HepG2 (cell line): ENCODE results near the gene SNRNP25. TPM values are rescaled to one million over a fixed set of nuclear protein-coding genes. Genes with fewer than 3 reads are reported as not detected.

Experiments
- AGO2 ChIP-seq: fragments of 200-400 bp; formaldehyde crosslinking; optimal IDR thresholded peaks from 2 replicates; pipeline ENCODE3; 2017; ENCODE audit warnings: mild to moderate bottlenecking, low read depth, low read length, moderate library complexity
- CEBPG ChIP-seq: IDR thresholded peaks from 2 replicates; pipeline ENCODE4 v1.6.1; 2016
- DR1 ChIP-seq: sonication (generic); formaldehyde crosslinking; IDR thresholded peaks from 2 replicates; pipeline ENCODE4 v1.8.0; 2021; ENCODE audit warnings: mild to moderate bottlenecking, missing genetic modification reagents, inconsistent platforms
- FOXM1 ChIP-seq: sonication (generic); formaldehyde crosslinking; IDR thresholded peaks from 2 replicates; pipeline ENCODE4 v1.5.0; 2020; ENCODE audit warnings: missing genetic modification reagents
- HNRNPK ChIP-seq: fragments of 200-400 bp; formaldehyde crosslinking; IDR thresholded peaks from 2 replicates; pipeline ENCODE4 v1.6.1; 2018; ENCODE audit warnings: low read length, low read depth, moderate library complexity, mild to moderate bottlenecking; ENCODE audit not compliant: poor library complexity, severe bottlenecking
- RELA ChIP-seq: sonication (generic); formaldehyde crosslinking; IDR thresholded peaks from 2 replicates; pipeline ENCODE4 v1.4.0; 2020; ENCODE audit warnings: missing genetic modification reagents
- RORA ChIP-seq: sonication (generic); formaldehyde crosslinking; IDR thresholded peaks from 2 replicates; pipeline ENCODE4 v1.5.0; 2020; ENCODE audit warnings: mild to moderate bottlenecking, missing genetic modification reagents, moderate library complexity
- RXRB ChIP-seq: IDR thresholded peaks from 2 replicates; pipeline ENCODE4 v1.6.1; 2016; ENCODE audit warnings: borderline replicate concordance, missing genetic modification reagents, missing compliant biosample characterization
- SMAD1 ChIP-seq: sonication (generic); formaldehyde crosslinking; IDR thresholded peaks from 2 replicates; pipeline ENCODE4 v1.4.0; 2020; ENCODE audit warnings: missing genetic modification reagents, low read depth, mild to moderate bottlenecking, borderline replicate concordance
- TBX2 ChIP-seq: sonication (generic); formaldehyde crosslinking; IDR thresholded peaks from 2 replicates; pipeline ENCODE4 v1.5.0; 2020; ENCODE audit warnings: missing genetic modification reagents, mild to moderate bottlenecking, borderline replicate concordance
- ZNF34 ChIP-seq: sonication (generic); formaldehyde crosslinking; IDR thresholded peaks from 2 replicates; pipeline ENCODE4 v1.4.0; 2020; ENCODE audit warnings: mild to moderate bottlenecking, missing genetic modification reagents, borderline replicate concordance
- ZNF598 ChIP-seq: sonication (generic); formaldehyde crosslinking; IDR thresholded peaks from 2 replicates; pipeline ENCODE4 v1.5.1; 2020; ENCODE audit warnings: mild to moderate bottlenecking, missing genetic modification reagents, borderline replicate concordance
- ZNF615 ChIP-seq: sonication (generic); formaldehyde crosslinking; IDR thresholded peaks from 2 replicates; pipeline ENCODE4 v1.5.0; 2020; ENCODE audit warnings: mild to moderate bottlenecking, missing genetic modification reagents, borderline replicate concordance
- polyA plus RNA-seq, 8 experiments: library from polyadenylated mRNA; depleted of rRNA in 3 of 8; stranded (reverse) in 7 of 8; unstranded in 1 of 8; fragments of >200 nt; fragmentation: Illumina TruSeq in 4 of 8; extraction: Trizol in 4 of 8; gene quantifications; 2 replicates each; pipeline versions ENCODE4 v1.2.1 to v1.2.3, GENCODE V29; 2011 to 2016; ENCODE audit warnings: low read depth in 4 of 8, missing spikeins in 1 of 8, mixed read lengths in 1 of 8; ENCODE audit not compliant: insufficient read depth in 1 of 8
- total RNA-seq, 5 experiments: library from RNA; depleted of rRNA; stranded (reverse); fragments of >200 nt; fragmentation: Illumina TruSeq; extraction: Trizol; gene quantifications; 2 replicates each; pipeline ENCODE4 v1.2.3, GENCODE V29; 2016; ENCODE audit warnings: low read depth in 1 of 5
- TF ChIP-seq, protein P1 (sequence below): sonication (generic); formaldehyde crosslinking; IDR thresholded peaks from 2 replicates; pipeline ENCODE4 v1.5.0; 2020; ENCODE audit warnings: missing genetic modification reagents, mild to moderate bottlenecking, borderline replicate concordance
- TF ChIP-seq, protein P2 (sequence below): sonication (generic); formaldehyde crosslinking; IDR thresholded peaks from 2 replicates; pipeline ENCODE4 v1.8.1; 2023; ENCODE audit warnings: mild to moderate bottlenecking, inconsistent platforms, moderate library complexity, missing genetic modification reagents, borderline replicate concordance
- TF ChIP-seq, protein P3 (sequence below): sonication (generic); formaldehyde crosslinking; IDR thresholded peaks from 2 replicates; pipeline ENCODE4 v1.8.0; 2022; ENCODE audit warnings: mild to moderate bottlenecking, missing genetic modification reagents, borderline replicate concordance
- TF ChIP-seq, protein P4 (sequence below): sonication (generic); formaldehyde crosslinking; IDR thresholded peaks from 2 replicates; pipeline ENCODE4 v1.4.0; 2020; ENCODE audit warnings: mild to moderate bottlenecking, missing genetic modification reagents
- TF ChIP-seq, protein P5 (sequence below): sonication (generic); formaldehyde crosslinking; IDR thresholded peaks from 2 replicates; pipeline ENCODE4 v1.4.0; 2020; ENCODE audit warnings: missing genetic modification reagents
- TF ChIP-seq, protein P6 (sequence below): sonication (generic); formaldehyde crosslinking; IDR thresholded peaks from 2 replicates; pipeline ENCODE4 v1.9.0; 2021; ENCODE audit warnings: missing genetic modification reagents, borderline replicate concordance

SNRNP25 gene
- total and polyA plus RNA-seq, 2 of the 13 experiments (the other 11 are each of a cell fraction or from before 2014, with no cell fraction given), result 34.1 to 97.4 TPM

DNA sequence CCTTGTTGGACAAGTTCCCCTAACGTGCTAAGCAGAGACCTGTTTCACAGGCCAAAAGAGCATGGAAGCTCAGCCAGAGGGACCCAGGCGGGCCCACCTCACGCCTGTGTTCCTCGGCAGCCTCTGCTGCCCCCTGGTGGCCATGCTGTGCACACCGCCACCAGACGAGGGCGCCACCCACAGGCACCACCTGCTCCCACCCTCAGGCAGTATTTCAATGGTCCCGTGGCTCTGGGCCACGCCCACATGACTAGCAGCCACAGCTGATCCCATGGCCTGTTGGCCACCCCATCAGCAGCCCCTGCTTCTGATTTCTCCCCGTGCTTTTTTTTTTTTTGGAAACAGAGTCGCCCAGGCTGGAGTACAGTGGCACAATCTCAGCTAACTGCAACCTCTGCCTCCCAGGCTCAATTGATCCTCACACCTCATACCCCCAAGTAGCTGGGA, 43.3 kb downstream of the SNRNP25 start (continued):
- TF ChIP-seq, protein P1, sequence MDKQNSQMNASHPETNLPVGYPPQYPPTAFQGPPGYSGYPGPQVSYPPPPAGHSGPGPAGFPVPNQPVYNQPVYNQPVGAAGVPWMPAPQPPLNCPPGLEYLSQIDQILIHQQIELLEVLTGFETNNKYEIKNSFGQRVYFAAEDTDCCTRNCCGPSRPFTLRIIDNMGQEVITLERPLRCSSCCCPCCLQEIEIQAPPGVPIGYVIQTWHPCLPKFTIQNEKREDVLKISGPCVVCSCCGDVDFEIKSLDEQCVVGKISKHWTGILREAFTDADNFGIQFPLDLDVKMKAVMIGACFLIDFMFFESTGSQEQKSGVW (CRISPR knock-in tag), result no peak
- TF ChIP-seq ZNF34 (CRISPR knock-in tag), result no peak
- TF ChIP-seq RELA (CRISPR knock-in tag), result no peak
- no peak for TF ChIP-seq SMAD1
- no peak for TF ChIP-seq ZNF598 (CRISPR knock-in tag)
- no peak for TF ChIP-seq RORA (CRISPR knock-in tag)
- no peak for TF ChIP-seq DR1 (CRISPR knock-in tag)
- TF ChIP-seq, protein P2, sequence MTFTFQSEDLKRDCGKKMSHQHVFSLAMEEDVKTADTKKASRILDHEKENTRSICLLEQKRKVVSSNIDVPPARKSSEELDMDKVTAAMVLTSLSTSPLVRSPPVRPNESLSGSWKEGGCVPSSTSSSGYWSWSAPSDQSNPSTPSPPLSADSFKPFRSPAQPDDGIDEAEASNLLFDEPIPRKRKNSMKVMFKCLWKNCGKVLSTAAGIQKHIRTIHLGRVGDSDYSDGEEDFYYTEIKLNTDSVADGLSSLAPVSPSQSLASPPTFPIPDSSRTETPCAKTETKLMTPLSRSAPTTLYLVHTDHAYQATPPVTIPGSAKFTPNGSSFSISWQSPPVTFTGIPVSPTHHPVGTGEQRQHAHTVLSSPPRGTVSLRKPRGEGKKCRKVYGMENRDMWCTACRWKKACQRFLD (CRISPR knock-in tag), result no peak
- TF ChIP-seq, protein P3, sequence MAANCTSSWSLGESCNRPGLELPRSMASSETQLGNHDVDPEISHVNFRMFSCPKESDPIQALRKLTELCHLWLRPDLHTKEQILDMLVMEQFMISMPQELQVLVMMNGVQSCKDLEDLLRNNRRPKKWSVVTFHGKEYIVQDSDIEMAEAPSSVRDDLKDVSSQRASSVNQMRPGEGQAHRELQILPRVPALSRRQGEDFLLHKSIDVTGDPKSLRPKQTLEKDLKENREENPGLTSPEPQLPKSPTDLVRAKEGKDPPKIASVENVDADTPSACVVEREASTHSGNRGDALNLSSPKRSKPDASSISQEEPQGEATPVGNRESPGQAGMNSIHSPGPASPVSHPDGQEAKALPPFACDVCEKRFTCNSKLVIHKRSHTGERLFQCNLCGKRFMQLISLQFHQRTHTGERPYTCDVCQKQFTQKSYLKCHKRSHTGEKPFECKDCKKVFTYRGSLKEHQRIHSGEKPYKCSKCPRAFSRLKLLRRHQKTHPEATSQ (CRISPR knock-in tag), result no peak
- TF ChIP-seq, protein P4, sequence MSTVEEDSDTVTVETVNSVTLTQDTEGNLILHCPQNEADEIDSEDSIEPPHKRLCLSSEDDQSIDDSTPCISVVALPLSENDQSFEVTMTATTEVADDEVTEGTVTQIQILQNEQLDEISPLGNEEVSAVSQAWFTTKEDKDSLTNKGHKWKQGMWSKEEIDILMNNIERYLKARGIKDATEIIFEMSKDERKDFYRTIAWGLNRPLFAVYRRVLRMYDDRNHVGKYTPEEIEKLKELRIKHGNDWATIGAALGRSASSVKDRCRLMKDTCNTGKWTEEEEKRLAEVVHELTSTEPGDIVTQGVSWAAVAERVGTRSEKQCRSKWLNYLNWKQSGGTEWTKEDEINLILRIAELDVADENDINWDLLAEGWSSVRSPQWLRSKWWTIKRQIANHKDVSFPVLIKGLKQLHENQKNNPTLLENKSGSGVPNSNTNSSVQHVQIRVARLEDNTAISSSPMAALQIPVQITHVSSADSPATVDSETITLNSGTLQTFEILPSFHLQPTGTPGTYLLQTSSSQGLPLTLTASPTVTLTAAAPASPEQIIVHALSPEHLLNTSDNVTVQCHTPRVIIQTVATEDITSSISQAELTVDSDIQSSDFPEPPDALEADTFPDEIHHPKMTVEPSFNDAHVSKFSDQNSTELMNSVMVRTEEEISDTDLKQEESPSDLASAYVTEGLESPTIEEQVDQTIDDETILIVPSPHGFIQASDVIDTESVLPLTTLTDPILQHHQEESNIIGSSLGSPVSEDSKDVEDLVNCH (CRISPR knock-in tag), result no peak
- no peak for TF ChIP-seq ZNF615
- TF ChIP-seq HNRNPK, result no peak
- TF ChIP-seq, protein P5, sequence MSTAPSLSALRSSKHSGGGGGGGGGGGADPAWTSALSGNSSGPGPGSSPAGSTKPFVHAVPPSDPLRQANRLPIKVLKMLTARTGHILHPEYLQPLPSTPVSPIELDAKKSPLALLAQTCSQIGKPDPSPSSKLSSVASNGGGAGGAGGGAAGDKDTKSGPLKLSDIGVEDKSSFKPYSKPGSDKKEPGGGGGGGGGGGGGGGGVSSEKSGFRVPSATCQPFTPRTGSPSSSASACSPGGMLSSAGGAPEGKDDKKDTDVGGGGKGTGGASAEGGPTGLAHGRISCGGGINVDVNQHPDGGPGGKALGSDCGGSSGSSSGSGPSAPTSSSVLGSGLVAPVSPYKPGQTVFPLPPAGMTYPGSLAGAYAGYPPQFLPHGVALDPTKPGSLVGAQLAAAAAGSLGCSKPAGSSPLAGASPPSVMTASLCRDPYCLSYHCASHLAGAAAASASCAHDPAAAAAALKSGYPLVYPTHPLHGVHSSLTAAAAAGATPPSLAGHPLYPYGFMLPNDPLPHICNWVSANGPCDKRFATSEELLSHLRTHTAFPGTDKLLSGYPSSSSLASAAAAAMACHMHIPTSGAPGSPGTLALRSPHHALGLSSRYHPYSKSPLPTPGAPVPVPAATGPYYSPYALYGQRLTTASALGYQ, result no peak
- peak; percentile 45 for TF ChIP-seq CEBPG (CRISPR knock-in tag)
- TF ChIP-seq FOXM1 (CRISPR knock-in tag), result no peak
- TF ChIP-seq, protein P6, sequence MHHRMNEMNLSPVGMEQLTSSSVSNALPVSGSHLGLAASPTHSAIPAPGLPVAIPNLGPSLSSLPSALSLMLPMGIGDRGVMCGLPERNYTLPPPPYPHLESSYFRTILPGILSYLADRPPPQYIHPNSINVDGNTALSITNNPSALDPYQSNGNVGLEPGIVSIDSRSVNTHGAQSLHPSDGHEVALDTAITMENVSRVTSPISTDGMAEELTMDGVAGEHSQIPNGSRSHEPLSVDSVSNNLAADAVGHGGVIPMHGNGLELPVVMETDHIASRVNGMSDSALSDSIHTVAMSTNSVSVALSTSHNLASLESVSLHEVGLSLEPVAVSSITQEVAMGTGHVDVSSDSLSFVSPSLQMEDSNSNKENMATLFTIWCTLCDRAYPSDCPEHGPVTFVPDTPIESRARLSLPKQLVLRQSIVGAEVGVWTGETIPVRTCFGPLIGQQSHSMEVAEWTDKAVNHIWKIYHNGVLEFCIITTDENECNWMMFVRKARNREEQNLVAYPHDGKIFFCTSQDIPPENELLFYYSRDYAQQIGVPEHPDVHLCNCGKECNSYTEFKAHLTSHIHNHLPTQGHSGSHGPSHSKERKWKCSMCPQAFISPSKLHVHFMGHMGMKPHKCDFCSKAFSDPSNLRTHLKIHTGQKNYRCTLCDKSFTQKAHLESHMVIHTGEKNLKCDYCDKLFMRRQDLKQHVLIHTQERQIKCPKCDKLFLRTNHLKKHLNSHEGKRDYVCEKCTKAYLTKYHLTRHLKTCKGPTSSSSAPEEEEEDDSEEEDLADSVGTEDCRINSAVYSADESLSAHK (CRISPR knock-in tag), result no peak
- peak; percentile 55 for TF ChIP-seq AGO2
- TF ChIP-seq RXRB, result peak; percentile 52; the same call in 1 of the 2 replicates
- peak; percentile 48; the same call in 1 of the 2 replicates for TF ChIP-seq TBX2 (CRISPR knock-in tag)
